Nephron (organoid): ENCODE results near the gene MR1.

Source experiments
- H3K27ac Mint-ChIP-seq, 3 experiments: 2 replicates each; pipeline ENCODE4 v1.8.0; 2020; ENCODE audit warnings: mixed read lengths in 3 of 3, mild to moderate bottlenecking in 2 of 3, moderate library complexity in 1 of 3
- H3K27me3 Mint-ChIP-seq: 2 replicates; pipeline ENCODE4 v1.8.0; 2021; ENCODE audit warnings: low read depth, mild to moderate bottlenecking, moderate library complexity, mixed read lengths
- H3K36me3 Mint-ChIP-seq: 2 replicates; pipeline ENCODE4 v1.8.0; 2020; ENCODE audit warnings: low read depth, mixed read lengths
- H3K4me1 Mint-ChIP-seq: 2 replicates; pipeline ENCODE4 v1.8.0; 2020; ENCODE audit warnings: mixed read lengths
- H3K4me3 Mint-ChIP-seq, 3 experiments: 2 replicates each; pipeline ENCODE4 v1.8.0; 2020; ENCODE audit warnings: mild to moderate bottlenecking in 3 of 3, mixed read lengths in 3 of 3, moderate library complexity in 2 of 3
- H3K9me3 Mint-ChIP-seq: 2 replicates; pipeline ENCODE4 v1.8.0; 2020; ENCODE audit warnings: mixed read lengths
- TF ChIP-seq, protein P1 (sequence below), 3 experiments: fragments of 200-600 bp; sonication (generic); IDR thresholded peaks; one replicate each; pipeline ENCODE4 v1.5.0; 2021; ENCODE audit warnings: antibody characterized with exemption in 3 of 3; ENCODE audit not compliant: unreplicated experiment in 3 of 3

Gene MR1

DNA sequence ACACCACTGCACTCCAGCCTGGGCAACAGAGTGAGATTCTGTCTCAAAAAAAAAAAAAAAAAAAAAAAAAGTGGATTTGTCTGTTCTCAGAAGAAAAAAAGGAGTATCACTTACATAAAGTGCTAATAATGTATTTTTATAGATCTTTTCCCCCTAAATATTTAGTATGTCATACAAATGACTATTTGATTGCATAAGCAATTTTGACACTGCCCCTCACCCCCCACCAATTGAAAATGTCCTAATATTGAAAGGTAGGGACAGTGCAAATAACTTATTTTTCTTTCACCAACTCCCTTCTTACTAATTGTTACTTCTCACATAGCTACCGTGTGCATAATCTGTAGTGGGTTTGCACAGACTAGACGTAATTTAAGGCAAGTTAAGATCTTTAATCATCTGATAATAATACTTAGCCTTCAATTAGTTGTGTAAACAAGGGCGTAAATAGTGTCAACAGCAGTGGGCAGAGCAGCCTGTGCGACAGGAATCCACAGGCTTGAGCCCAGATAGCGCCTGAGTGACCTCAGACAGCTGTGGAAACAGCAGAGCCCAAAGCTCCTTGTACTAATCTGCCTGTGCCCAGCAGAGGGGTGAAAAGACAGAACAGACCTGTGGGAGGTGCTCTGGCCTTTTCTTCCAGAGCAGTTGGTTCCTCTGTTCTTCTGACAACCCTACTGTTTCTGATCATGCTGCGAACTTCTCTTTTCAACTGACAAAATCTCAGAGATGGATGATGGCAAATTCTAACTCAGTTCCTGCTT is 50.2 kb downstream of the MR1 start:
- TF ChIP-seq, protein P1, sequence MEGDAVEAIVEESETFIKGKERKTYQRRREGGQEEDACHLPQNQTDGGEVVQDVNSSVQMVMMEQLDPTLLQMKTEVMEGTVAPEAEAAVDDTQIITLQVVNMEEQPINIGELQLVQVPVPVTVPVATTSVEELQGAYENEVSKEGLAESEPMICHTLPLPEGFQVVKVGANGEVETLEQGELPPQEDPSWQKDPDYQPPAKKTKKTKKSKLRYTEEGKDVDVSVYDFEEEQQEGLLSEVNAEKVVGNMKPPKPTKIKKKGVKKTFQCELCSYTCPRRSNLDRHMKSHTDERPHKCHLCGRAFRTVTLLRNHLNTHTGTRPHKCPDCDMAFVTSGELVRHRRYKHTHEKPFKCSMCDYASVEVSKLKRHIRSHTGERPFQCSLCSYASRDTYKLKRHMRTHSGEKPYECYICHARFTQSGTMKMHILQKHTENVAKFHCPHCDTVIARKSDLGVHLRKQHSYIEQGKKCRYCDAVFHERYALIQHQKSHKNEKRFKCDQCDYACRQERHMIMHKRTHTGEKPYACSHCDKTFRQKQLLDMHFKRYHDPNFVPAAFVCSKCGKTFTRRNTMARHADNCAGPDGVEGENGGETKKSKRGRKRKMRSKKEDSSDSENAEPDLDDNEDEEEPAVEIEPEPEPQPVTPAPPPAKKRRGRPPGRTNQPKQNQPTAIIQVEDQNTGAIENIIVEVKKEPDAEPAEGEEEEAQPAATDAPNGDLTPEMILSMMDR (IDR thresholded peaks at IDR 0.05; ENCODE audit: unreplicated experiment in 3 of 3), result peak in 2 of 3 experiments; percentile 33 to 45
- H3K9me3 Mint-ChIP-seq, result no peaks in the 10 kb centered on the region
- peaks cover 12% of the 10 kb centered on the region for H3K27me3 Mint-ChIP-seq

DNA sequence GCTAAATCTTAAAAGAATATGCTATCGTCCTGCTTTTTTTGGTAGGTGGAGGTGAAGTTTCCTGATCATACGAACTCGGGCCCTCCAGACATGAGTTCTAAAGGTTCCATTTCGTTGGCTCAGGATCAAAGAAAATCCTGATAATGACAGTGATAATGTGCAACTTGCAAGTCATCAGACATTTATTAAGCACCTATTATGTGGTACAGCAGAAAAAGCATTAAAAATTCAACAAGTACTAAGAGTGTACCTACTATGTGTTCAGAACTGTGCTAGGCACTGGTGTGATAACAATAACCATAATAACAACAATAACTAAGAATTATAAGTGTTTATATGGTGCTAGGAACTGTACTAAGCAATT is 50.8 kb downstream of the MR1 start:
- TF ChIP-seq, protein P1 (IDR thresholded peaks at IDR 0.05; ENCODE audit: unreplicated experiment in 3 of 3), result no peak
- peaks cover 12% of the 10 kb centered on the region for H3K27me3 Mint-ChIP-seq

More for the DNA sequence above, 50.2 kb downstream of the MR1 start:
- Mint-ChIP-seq H3K27ac (peak overlapping the region in 2 of 3 experiments; percentile 7 to 10), H3K36me3 (no peaks in the 10 kb centered on the region), H3K4me1 (no peaks in the 10 kb centered on the region), H3K4me3 (no peak overlapping the region)

DNA sequence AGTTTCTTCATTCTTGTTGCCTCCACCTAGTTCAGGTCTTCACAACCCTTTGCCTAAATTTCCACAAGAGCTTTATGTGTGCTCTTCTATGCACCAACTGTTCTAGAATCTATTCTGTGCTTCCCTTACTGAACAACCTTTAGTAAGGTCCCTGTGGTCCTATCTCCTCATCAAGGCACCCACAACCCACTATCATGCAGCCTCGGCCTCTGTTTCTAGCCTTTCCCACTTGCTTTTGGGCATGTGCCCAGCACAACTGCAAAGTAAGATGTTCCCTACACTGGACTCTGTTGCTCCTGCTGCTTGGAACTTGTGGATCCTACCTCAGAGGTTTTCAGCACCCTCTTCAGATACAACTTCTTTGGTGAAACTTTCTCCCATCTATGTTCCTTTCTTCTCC is 52.3 kb downstream of the MR1 start:
- H3K4me3 Mint-ChIP-seq, result no peak overlapping the region
- peaks cover 12% of the 10 kb centered on the region for H3K27me3 Mint-ChIP-seq
- no peaks in the 10 kb centered on the region for H3K36me3 Mint-ChIP-seq
- H3K27ac Mint-ChIP-seq, result no peak overlapping the region
- peaks cover 14% of the 10 kb centered on the region for H3K4me1 Mint-ChIP-seq
- H3K9me3 Mint-ChIP-seq, result no peaks in the 10 kb centered on the region
- TF ChIP-seq, protein P1 (IDR thresholded peaks at IDR 0.05; ENCODE audit: unreplicated experiment in 3 of 3), result no peak

More for the DNA sequence above, 50.8 kb downstream of the MR1 start:
- Mint-ChIP-seq H3K36me3 (no peaks in the 10 kb centered on the region), H3K4me3 (no peak overlapping the region), H3K27ac (no peak overlapping the region), H3K9me3 (no peaks in the 10 kb centered on the region), H3K4me1 (no peaks in the 10 kb centered on the region)

DNA sequence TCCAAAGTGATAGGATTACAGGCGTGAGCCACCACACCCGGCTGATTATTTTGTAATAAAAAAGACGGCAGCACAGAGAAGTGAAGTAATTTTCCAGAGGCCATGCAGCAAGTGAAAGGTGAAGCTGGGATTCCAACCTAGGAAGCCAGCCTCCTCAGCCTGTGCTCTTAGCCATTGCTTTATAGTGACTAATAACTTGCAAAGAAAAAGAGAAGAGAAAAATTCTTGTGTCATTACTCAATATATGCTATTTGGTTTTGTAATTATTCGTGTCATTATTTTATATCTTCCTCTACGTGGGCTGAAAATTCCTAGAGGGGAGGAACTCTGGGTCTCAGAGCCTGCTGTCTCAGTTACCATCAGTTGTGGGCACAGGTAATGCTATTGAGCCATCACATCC is 53.1 kb downstream of the MR1 start:
- Mint-ChIP-seq H3K4me3 (peak overlapping the region in 1 of 3 experiments; percentile 99), H3K27ac (no peak overlapping the region), H3K36me3 (no peaks in the 10 kb centered on the region), H3K9me3 (no peaks in the 10 kb centered on the region), H3K4me1 (peaks cover 23% of the 10 kb centered on the region), H3K27me3 (peaks cover 12% of the 10 kb centered on the region)
- TF ChIP-seq, protein P1 (IDR thresholded peaks at IDR 0.05; ENCODE audit: unreplicated experiment in 3 of 3), result no peak

DNA sequence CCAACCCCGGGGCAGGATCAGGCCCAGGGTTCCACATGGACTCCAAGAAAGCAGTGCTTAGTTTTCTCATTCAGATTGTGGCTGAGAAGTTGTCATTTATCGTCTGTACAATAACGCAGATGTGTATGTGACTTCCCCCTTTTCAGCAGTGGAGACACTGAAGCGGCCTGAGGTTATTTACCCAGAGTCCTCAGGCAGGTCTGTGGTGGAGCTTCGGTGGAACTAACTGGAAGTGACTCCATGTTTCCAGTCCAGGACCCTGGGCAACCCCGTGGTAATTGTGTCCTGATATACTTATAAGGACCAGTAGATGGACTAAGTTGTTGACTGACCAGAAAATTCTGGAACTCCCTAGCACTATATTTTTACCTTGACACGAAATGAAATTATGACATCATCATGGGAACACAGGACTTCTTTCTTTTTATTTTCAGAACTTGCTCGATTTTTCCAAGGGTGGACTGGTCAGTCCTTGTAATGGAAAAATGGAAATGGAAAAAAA is 53.7 kb downstream of the MR1 start:
- Mint-ChIP-seq H3K36me3 (no peaks in the 10 kb centered on the region), H3K27ac (no peak overlapping the region)

More for the DNA sequence above, 53.7 kb downstream of the MR1 start:
- peaks cover 12% of the 10 kb centered on the region for H3K27me3 Mint-ChIP-seq
- no peaks in the 10 kb centered on the region for H3K9me3 Mint-ChIP-seq
- H3K4me3 Mint-ChIP-seq, result peak overlapping the region; percentile 60 to 99 (median 96)
- peaks cover 27% of the 10 kb centered on the region for H3K4me1 Mint-ChIP-seq
- TF ChIP-seq, protein P1 (IDR thresholded peaks at IDR 0.05; ENCODE audit: unreplicated experiment in 3 of 3), result no peak
